NCI-H146 (cell line): ENCODE results near the gene UBAC2.
"Not testable (repeated sequence)": the region's sequence is repeated elsewhere in the genome, so short reads cannot be mapped to it uniquely, and the experiment has no call there.

Experiments
- DNase-seq: peaks from one replicate; lab custom pipeline; 2025; lab: John Stamatoyannopoulos, UW

Gene UBAC2

DNA sequence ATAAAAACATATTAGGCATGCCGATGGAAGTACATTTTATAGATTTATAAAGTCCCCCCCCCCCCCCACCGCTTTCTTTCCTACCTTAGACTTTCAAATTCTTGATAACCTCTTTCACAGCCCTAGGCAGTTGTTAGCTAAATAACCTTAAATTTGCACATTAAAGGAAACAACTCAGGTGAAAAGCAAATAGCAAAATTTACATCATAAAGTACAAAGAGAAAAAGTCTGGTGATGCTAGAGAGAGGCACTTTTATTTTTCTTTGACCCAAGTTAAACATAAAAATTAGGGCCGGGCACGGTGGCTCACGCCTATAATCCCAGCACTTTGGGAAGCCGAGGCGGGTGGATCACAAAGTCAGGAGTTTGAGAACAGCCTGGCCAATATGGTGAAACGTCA lies 15.0 kb upstream of the UBAC2 start:
- DNase-seq = no peak

GRCh38 chr13:99190147-99190985 lies 10.3 kb upstream of the UBAC2 start:
- no peak for DNase-seq

DNA sequence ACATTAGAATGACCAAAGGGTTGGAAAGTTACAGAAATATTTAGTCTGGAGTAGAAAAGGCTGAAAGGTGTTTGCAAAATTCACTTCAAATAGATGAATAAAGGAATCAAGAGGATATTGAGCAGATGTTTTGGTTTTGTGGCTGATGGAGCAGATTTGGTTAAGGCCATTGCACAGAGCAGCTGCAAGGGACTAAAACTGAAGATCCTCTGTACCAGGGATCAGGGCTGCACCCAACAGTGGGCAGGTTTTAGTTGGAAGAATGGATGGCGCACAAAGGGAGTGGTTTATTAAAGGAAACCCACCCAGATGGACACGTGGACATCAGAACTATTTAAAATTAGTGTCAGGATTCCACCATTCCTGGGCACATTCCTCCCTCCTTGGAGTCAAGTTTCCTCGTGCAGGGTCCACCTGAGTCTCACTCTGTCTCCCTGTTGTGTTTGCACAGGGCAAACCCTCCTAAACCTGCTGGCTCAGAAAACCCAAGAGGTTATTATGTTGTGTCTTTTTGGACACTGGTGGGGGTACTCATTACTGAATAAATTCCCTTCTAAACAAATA lies 9.2 kb upstream of the UBAC2 start:
- DNase-seq = no peak

DNA sequence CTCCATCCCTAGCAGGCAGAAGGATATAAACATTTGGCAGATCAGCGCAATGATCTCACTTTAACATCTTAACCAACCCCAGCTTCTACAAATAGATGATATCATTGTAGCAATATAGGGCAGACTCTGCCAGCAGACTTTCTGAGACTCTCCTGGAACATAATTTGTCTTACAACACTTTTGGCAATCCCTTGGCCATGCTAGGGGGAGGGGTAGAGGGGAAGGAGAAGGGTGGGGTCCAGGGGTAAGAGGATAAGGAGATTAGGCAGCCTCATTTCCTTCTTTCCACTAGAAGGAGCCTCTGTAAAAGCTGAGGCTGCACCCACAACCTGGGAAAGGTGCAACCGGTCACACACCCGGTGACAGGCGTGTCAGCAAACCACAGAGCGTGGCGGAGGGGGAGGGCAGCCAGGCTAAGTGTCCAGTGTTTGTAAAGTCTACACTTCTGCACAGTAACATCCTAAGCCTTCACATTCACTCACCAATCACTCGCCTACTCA lies 8.7 kb upstream of the UBAC2 start:
- DNase-seq = no peak

DNA sequence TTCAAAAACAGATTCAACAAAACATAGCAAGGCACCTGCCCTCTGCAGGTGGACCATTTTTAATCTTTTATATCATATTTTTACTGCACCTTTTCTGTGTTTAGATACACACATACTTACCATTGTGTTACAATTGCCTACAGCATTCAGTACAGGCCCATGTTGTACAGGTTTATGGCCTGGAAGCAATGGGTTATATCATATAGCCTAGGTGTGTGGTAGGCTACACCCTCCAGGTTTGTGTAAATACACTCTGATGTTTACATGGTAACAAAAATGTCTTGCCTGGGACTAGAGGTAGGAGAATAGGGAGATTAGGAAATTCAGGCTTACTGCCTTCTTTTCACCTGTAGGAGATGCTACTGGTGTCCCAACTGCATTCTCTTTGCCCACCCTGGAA lies 8.2 kb upstream of the UBAC2 start:
- DNase-seq = no peak

DNA sequence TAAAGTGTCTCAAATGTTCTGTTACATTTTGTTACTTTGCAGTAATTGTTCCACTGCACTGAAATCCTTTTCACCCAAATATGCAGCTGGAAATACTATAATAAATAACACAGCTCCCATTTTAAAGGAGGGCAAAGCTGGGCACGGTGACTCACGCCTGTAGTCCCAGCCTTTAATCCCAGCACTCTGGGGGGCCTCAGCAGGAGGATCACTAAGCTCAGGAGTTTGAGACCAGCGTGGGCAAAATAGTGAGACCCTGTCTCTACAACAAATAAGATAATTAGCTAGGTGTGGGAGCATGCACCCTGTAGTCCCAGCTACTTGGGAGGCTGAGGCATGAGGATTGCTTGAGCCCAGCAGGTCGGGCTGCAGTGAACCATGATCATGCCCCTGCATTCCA lies 7.5 kb upstream of the UBAC2 start:
- DNase-seq = no peak

- no peak for DNase-seq
These were observed 4.1 kb upstream of the UBAC2 start for GRCh38 chr13:99196466-99197116.

DNA sequence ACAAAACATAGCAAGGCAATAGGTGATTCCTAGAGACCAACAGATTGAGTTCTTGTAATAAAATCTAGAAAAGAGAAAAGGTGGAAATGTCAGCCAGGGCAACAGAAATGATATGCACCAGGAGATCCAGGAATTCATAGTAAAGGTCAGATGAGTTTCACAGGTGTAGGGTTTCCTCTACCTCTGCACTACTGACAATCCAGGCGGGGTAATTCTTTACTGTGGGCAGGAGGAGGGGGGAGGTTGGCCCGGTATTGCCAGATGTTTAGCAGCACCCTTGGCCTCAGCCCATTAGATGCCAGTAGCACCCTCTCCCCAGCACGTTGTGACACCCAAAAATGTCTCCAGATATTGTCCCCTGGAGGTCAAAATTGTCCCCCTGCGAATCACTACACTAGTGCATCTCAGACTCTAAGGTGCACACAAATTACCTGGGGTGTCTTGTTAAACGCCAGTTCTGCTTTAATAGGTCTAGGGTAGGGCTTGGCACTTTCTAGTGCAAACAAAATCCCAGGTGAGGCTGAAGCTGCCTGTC lies 3.5 kb upstream of the UBAC2 start:
- DNase-seq = no peak

DNA sequence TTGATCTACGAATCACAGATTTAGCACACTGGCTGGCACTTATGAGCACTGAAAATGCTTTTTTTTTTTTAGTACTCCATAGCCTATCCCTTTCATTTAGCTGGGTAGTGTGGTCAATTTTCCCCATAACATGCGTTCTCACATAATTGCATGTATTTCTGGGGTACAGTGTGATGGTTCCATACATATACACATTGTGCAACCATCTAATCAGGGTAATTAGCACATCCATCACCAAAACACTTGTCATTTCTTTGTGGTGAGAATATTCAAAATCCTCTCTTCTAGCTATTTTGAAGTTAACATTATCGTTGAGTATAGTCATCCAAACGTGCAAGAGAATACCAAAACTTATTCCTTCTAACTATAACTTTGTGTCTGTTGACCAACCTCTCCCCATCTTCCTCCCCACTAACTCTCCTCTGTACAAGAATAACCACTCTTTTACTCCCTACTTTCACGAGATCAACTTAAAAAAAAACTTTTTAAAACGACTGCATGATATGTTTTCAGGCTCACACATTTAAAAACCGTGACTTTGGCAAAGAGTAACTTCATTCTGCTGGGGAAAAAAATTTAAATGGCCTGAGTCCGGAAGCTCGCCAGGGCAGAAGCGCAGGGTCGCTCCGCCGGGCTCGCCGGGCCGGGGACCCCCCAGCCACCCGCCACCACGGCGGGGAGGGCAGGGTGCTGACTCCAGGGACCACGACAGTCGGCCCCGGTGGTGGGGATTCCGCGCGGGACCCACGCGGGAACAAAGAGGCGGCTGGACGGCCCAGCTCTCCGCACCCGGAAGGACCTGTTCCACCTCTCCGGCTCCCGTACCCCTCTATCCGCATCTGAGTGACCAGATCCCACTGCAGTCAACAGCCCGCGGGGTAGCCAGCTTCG lies 868 bp upstream of the UBAC2 start:
- DNase-seq = no peak

- DNase-seq = no peak
These were observed 3.2 kb downstream of the UBAC2 start for GRCh38 chr13:99203601-99204579.

- DNase-seq = no peak
These were observed 5.1 kb downstream of the UBAC2 start for GRCh38 chr13:99205621-99206220.

- no peak for DNase-seq
These were observed 5.6 kb downstream of the UBAC2 start for GRCh38 chr13:99206226-99206625.

DNA sequence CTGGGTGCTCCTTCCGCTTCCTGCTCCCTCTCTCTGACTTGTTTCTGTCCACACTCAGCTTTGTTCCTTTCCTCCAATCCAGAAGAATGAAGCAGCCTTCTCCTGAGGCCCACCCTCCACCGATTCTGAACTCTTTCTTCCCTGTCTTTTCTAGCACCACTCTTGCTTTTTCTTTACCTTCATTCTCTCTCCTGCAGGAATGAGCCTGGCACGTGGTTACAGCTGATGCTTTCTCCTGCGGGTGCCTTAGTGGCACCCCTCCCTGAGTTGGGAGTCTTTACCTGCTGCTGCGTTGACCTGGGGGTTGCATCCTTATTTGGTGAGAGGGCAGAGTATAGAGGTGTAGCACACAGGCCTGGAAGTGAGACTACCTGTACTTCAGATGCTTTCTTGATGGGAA lies 6.2 kb downstream of the UBAC2 start:
- DNase-seq = no peak

DNA sequence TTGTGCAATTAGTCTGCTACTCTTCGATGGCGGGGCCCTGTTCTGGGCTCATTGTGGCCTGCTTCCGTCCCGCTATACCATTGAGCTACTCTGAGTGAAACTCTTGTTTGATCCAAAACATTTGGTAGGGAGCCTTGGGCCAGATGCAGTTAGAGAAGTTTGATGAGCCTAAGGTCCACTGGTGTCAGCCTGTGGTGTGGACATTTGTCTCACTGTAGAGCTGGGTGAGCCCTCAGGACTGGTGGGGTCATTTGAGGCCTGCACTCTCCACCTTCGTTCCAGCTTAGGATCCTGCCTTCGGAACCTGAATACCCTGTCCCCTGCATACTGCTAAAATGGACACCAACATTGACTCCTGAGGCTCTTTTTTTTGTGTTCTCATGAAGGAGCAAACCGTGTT lies 6.9 kb downstream of the UBAC2 start:
- no peak for DNase-seq

DNA sequence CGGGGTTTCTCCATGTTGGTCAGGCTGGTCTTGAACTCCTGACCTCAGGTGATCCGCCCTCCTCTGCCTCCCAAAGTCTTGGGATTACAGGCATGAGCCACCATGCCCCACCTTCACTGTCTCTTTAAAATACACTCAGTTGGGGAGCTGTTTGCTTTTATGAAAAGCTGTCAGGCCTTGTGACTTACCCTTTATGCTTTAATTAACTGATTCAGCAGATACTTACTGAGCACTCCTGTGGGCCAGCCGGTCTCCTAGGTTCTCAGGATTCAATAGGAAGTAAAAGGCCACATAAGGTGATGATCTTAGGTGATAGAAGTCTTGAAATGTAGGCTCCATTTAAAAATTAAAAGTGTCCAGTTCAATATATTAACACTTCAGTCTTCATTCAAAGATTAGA lies 7.5 kb downstream of the UBAC2 start:
- no peak for DNase-seq

DNA sequence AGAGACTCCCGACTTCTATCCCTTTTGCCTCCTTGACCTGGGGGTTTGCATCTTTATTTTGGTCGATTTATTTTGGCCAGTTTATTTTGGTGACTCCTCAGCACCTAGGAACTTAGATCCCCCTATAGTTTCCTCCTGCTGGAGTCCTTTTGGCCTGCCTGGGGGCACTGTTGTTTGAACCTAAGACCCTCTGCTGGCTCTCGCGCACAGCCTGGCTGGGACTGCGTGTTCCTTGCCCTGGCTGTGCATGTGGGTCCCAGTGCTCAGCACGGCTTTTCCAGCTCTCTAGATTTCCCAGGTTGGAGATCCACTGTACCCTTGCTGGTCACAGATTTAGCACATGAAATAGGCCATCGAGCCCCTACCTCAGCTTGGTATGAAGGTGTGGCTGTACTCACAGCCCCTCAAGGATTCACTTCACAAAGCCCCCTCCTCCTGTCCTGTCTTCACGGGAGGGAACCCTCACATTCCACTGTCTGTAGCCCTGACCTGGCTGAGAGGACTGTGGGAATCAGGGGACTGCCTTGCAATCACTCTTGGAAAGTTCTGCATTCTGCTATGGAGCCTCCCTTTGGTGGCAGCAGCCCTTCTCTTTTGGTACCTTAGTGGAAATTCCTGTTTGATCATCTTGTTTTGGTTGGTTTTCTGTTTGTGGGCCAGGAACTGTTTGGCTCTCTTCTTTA lies 8.3 kb downstream of the UBAC2 start:
- DNase-seq = no peak

GRCh38 chr13:99210627-99211026 lies 10.0 kb downstream of the UBAC2 start:
- DNase-seq = not testable (repeated sequence)

DNA sequence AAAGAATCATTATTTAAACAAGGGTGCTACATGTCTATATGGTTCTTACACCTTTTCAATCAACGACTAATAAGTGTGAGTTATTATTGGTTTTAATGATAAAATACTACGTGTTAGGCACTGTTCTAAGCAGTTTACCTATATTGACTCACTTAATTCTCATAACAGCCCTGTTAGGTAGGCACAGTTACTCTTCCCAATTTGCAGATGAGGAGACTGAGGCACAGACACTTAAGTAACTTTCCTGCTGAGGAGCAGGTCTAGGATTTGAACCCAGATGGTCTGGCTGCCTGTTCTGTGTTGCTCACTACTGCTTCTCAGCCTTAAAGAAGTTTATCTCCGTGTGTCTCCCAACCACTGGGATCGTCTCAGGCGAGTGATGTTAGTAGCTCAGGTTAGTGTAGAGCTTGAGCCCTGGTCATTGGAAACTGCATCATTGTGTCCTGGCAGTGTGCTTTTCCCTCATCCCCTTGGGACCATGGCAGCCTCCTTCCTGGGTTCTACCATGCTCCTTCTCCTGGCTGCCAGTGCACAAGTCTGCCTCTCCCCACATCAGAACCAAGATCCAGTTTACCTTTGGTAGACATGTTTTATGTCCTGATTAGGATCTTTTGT lies 10.9 kb downstream of the UBAC2 start:
- no peak for DNase-seq

DNA sequence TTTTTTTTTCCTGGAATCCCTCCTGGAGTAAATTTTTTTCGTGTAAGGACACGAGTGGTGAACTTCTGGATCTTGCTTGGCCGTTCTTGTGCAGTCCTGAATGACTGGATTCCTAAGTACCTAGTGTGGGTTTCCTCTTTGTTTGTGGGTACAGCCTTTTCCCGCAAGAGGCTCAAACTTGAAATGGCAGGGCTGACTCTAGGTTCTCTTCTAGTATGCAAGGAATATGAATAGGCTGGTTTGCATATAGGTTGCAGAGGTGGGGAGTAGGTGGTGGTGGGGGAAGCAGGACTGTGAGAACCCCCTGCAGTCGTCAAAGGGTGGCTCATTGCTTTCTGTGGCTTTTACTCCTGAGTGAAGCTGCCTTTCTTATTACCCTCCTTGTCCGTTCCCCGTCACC lies 13.6 kb downstream of the UBAC2 start:
- no peak for DNase-seq
